Measurements from ENCODE around the gene HMOX1.
A peak's percentile ranks its signal among the peaks of the same experiment; 100 is the strongest.
"Not testable (repeated sequence)": the region's sequence is repeated elsewhere in the genome, so short reads cannot be mapped to it uniquely, and the experiment has no call there.

HMOX1 gene

DNA sequence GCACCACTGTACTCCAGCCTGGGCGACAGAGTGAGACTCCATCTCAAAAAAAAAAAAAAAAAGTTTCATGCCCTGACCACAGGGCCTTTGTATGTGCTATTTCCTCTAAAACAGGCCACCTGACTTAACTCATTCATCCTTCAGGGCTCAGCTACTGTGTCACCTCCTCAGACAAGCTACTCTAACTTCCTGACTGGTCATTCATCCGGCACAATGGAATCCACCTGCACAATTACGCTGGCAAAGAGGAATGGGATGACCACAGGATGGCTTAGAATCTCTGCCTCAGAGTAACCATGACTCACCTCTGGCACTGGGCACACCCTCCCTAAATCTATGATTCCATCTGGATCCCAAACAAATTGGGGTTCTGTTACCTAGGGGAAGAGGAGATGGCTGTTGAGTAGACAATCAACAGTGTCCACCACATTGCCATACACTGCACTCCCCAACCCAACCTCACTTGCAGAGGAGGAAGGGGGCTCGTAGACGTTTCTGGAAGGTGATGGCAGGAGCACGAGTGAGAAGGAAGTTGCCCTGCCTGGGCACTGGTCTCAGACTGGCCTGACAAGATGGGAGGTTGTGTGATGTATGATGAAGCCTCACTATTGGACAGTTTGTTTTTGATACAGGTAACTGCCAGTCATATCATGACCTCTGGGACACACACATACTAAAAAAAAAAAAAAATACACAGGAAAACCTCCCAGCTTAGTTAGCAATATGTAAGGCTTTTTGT, 22.8 kb upstream of the HMOX1 start:
- no peaks in the 10 kb centered on the region for H3K4me1 ChIP-seq (ENCODE audit: control insufficient read depth, insufficient read depth, low read length)

DNA sequence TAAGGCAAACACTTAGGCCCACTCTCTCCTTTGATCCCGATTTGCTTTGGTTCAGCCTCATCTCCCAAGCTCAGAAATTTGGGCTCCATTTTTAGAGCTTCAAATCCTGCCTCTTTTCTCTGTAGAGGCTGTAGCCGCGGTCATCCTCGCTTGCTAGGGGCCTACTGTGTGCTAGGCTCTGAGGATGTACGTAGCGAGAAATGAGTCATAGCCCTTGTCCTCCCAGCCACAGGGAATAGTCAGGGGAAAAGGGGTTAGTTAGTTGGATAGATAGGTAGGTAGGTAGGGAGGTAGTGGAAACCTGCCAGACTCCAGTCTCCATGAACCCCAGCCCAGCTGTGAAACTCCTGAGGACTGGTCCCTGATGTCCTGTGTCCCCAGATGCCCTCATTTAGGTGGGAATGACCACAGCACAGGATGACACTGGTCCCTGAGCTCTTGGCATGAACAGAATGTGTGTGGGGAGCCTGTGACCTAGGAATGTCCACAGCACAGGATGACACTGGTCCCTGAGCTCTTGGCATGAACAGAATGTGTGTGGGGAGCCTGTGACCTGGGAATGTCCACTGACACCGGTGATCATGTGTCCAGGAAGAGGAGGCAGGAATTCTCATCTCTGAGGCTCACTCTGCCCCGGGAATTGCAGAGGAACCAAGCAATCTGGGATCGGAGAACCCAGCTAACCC, 21.4 kb upstream of the HMOX1 start:
- Histone ChIP-seq H3K4me3 (ENCODE audit: low read length) (no peak overlapping the region), H3K4me1 (ENCODE audit: control insufficient read depth, insufficient read depth, low read length) (no peaks in the 10 kb centered on the region), H3K36me3 (ENCODE audit: control insufficient read depth, insufficient read depth, low read length) (no peaks in the 10 kb centered on the region), H3K9ac (ENCODE audit: low read length) (no peak overlapping the region), H3K27me3 (ENCODE audit: control insufficient read depth, insufficient read depth, low read length) (peaks cover 3% of the 10 kb centered on the region), H3K27ac (ENCODE audit: low read depth, low read length) (no peak overlapping the region)

More for the DNA sequence above, 22.8 kb upstream of the HMOX1 start:
- peaks cover 3% of the 10 kb centered on the region for H3K27me3 ChIP-seq (ENCODE audit: control insufficient read depth, insufficient read depth, low read length)
- H3K27ac ChIP-seq (ENCODE audit: low read depth, low read length) = no peak overlapping the region
- no peaks in the 10 kb centered on the region for H3K36me3 ChIP-seq (ENCODE audit: control insufficient read depth, insufficient read depth, low read length)
- H3K9ac ChIP-seq (ENCODE audit: low read length) = no peak overlapping the region
- H3K4me3 ChIP-seq (ENCODE audit: low read length) = no peak overlapping the region

DNA sequence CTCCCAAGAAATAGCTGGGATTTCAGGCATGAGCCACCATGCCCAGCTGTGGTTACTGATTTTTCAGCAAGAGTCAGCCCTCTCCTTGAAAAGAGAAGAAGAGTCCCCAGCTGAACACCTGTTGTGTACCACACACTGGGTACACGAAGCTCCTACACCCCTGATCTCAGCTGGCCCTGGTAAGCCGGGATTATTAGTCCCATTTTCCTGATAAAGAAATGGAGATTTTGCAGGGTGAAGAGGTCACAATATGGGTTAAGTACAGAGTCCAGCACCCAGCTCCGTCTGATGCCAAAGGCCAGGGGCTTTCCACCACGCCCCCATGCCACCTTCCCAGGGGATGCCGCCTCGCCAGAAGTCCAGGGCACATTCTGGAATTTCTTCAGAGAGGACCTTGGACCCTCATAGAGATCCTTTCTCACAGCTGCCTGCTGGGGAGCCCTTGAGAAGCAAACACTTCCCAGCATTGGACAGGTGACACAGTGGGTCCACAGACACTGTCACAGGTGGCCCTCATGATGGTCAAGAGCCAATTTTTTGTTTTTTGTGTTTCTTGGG, 19.8 kb upstream of the HMOX1 start:
- Histone ChIP-seq H3K4me1 (ENCODE audit: control insufficient read depth, insufficient read depth, low read length) (no peaks in the 10 kb centered on the region), H3K27me3 (ENCODE audit: control insufficient read depth, insufficient read depth, low read length) (peaks cover 3% of the 10 kb centered on the region), H3K9ac (ENCODE audit: low read length) (no peak overlapping the region), H3K27ac (ENCODE audit: low read depth, low read length) (no peak overlapping the region), H3K36me3 (ENCODE audit: control insufficient read depth, insufficient read depth, low read length) (no peaks in the 10 kb centered on the region), H3K4me3 (ENCODE audit: low read length) (no peak overlapping the region)

DNA sequence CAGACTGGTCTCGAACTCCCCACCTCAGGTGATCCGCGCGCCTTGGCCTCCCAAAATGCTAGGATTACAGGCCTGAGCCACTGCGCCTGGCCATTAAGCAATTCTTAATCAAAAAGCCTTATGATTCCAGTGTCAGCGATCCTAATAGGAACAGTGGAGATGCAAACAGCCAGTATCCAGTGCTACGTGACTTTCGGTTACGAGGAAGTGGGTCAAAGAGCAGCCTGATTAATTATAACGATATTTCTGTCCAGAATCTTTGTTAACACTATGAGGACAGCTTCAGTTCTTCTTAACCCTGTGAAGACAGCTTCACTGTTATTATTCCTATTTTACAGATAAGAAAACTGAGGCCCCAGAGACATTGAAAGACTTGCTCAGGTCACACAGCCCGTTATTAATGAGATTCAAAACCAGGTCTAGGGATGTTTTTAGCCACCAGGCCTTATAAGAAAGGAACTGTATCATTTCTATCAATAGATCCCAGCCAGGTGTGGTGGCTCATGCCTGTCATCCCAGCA, 17.3 kb upstream of the HMOX1 start:
- H3K27ac ChIP-seq (ENCODE audit: low read depth, low read length) = no peak overlapping the region
- H3K4me1 ChIP-seq (ENCODE audit: control insufficient read depth, insufficient read depth, low read length) = no peaks in the 10 kb centered on the region
- H3K36me3 ChIP-seq (ENCODE audit: control insufficient read depth, insufficient read depth, low read length) = no peaks in the 10 kb centered on the region
- H3K4me3 ChIP-seq (ENCODE audit: low read length) = no peak overlapping the region
- H3K9ac ChIP-seq (ENCODE audit: low read length) = no peak overlapping the region
- peaks cover 3% of the 10 kb centered on the region for H3K27me3 ChIP-seq (ENCODE audit: control insufficient read depth, insufficient read depth, low read length)

DNA sequence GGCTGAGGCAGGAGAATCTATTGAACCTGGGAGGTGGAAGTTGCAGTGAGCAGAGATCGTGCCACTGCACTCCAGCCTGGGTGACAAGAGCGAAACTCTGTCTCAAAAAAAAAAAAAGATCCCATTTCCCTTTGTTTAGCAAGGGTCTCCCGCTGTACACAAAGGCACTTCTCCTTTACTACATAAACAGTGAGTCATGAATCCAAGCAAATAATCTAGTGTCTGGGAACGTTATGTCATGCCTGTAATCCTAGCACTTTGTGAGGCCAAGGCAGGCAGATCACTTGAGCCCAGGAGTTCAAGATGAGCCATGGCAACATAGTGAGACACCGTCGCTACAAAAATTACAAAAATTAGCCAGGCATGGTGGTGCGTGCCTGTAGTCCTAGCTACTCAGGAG, 16.7 kb upstream of the HMOX1 start:
- H3K9ac ChIP-seq (ENCODE audit: low read length); H3K36me3 ChIP-seq (ENCODE audit: control insufficient read depth, insufficient read depth, low read length); H3K27me3 ChIP-seq (ENCODE audit: control insufficient read depth, insufficient read depth, low read length); H3K4me3 ChIP-seq (ENCODE audit: low read length); H3K27ac ChIP-seq (ENCODE audit: low read depth, low read length); H3K4me1 ChIP-seq (ENCODE audit: control insufficient read depth, insufficient read depth, low read length): not testable (repeated sequence)

DNA sequence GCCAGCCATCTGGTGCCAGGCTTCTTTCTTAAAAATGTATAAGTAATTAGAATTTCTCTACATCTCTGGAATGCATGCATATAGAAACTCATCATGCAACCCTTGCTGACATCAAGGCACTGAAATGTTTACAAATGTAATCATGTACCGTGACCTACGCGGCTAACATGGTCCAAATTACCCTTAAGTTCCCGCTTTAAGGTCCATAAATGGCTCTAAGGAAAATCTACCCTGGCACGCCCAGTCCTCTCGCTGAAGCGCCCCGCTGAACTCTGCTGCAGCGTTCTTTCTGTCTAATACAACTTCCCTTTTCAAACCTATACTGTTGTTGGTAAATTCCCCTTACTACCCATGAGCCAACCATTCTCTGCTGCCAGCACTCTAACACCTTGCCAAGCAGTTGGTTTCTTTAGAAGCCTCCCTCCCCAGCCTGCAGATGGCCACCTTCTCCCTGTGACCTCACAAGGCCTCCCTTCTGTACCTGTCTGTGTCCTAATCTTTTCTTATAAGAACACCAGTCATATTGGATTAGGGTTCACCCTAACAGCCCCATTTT, 13.5 kb upstream of the HMOX1 start:
- Histone ChIP-seq H3K27me3 (ENCODE audit: control insufficient read depth, insufficient read depth, low read length) (no peaks in the 10 kb centered on the region), H3K9ac (ENCODE audit: low read length) (no peak overlapping the region), H3K27ac (ENCODE audit: low read depth, low read length) (no peak overlapping the region), H3K4me3 (ENCODE audit: low read length) (no peak overlapping the region), H3K36me3 (ENCODE audit: control insufficient read depth, insufficient read depth, low read length) (no peaks in the 10 kb centered on the region), H3K4me1 (ENCODE audit: control insufficient read depth, insufficient read depth, low read length) (peaks cover 3% of the 10 kb centered on the region)

DNA sequence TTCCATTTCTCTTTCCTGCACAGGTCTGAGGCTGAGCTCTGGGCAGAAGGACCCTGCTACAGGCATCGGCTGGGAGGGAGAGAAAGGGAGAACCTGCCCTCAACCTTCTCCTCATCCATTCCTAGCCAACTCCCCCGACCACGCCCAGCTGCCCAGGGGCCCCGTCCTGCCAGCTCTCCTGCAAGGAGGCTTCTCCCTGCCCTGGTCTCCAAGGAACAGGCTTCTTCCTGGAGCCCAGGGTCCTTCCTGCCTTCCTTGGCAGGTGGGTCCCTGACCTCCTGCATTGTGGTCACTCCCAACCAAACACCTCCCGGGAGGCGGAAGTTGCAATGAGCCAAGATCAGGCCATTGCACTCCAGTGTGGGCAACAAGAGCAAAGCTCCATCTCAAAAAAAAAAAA, 12.5 kb upstream of the HMOX1 start:
- Histone ChIP-seq H3K4me1 (ENCODE audit: control insufficient read depth, insufficient read depth, low read length) (peaks cover 3% of the 10 kb centered on the region), H3K27me3 (ENCODE audit: control insufficient read depth, insufficient read depth, low read length) (no peaks in the 10 kb centered on the region), H3K9ac (ENCODE audit: low read length) (no peak overlapping the region), H3K4me3 (ENCODE audit: low read length) (no peak overlapping the region), H3K36me3 (ENCODE audit: control insufficient read depth, insufficient read depth, low read length) (no peaks in the 10 kb centered on the region), H3K27ac (ENCODE audit: low read depth, low read length) (no peak overlapping the region)

DNA sequence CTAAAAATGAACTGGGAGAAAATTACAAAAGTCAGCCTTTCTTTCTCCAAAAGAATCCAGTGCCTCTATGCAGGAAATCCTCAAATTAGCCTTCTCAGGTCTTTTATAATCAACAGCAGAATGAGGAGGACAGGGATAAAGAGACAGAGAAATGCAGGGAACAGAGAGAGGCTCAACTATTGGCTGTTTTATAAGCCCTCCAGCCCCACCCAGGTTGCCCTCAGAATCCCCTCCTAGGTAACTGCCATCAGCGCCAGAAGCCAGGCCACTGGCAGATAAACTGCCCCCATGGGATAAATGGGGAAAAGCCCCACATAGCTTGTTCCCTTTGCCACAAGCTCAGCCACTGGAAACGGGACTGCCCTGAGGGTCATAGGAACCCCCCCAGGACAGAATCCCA, 10.9 kb upstream of the HMOX1 start:
- Histone ChIP-seq H3K9ac (ENCODE audit: low read length) (no peak overlapping the region), H3K4me3 (ENCODE audit: low read length) (no peak overlapping the region), H3K27ac (ENCODE audit: low read depth, low read length) (no peak overlapping the region), H3K36me3 (ENCODE audit: control insufficient read depth, insufficient read depth, low read length) (no peaks in the 10 kb centered on the region), H3K4me1 (ENCODE audit: control insufficient read depth, insufficient read depth, low read length) (peaks cover 3% of the 10 kb centered on the region), H3K27me3 (ENCODE audit: control insufficient read depth, insufficient read depth, low read length) (no peaks in the 10 kb centered on the region)

DNA sequence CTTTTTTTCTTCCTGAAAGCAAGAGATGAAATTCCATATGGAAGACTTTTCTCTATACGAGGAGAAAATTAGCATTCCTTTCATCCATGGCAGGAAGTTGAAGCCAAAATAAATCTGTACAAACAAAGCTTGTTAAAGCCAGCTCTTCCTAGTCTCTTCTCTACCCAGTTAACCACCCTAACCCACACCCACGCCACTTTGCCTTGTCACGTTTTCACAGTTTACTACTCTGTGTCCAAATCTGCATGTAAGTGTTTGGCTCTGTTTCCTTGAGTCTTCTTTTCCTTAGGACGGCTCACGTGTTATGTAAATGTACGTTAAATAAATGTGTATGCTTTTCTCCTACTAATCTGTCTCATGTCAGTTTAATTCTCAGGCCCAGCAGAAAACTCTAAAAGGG, 7.1 kb upstream of the HMOX1 start:
- H3K27me3 ChIP-seq (ENCODE audit: control insufficient read depth, insufficient read depth, low read length) = no peaks in the 10 kb centered on the region
- no peaks in the 10 kb centered on the region for H3K36me3 ChIP-seq (ENCODE audit: control insufficient read depth, insufficient read depth, low read length)
- peaks cover 8% of the 10 kb centered on the region for H3K4me1 ChIP-seq (ENCODE audit: control insufficient read depth, insufficient read depth, low read length)
- no peak overlapping the region for H3K4me3 ChIP-seq (ENCODE audit: low read length)
- H3K9ac ChIP-seq (ENCODE audit: low read length) = no peak overlapping the region
- H3K27ac ChIP-seq (ENCODE audit: low read depth, low read length) = no peak overlapping the region

DNA sequence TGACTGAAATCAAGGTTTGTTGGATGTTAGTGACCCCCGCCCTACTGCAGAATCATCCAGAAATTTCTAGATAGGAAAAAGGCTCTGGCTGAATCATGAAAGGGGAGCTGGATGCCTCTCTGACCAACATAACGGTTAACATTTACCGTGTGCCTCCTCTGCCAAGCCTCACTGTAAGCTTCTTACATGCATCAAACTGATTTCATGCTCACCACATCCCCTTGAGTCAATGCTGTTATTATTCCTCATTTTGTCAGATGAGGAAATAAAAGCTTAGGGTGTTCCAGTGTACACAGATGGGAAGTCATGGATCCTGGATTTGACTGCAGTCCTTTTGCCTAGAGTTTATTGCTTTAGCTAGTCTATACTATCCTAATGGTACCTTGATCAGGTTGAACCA, 5.9 kb upstream of the HMOX1 start:
- H3K4me1 ChIP-seq (ENCODE audit: control insufficient read depth, insufficient read depth, low read length) = peaks cover 8% of the 10 kb centered on the region
- no peak overlapping the region for H3K9ac ChIP-seq (ENCODE audit: low read length)
- no peaks in the 10 kb centered on the region for H3K27me3 ChIP-seq (ENCODE audit: control insufficient read depth, insufficient read depth, low read length)
- H3K27ac ChIP-seq (ENCODE audit: low read depth, low read length) = no peak overlapping the region
- H3K4me3 ChIP-seq (ENCODE audit: low read length) = no peak overlapping the region
- H3K36me3 ChIP-seq (ENCODE audit: control insufficient read depth, insufficient read depth, low read length) = no peaks in the 10 kb centered on the region

DNA sequence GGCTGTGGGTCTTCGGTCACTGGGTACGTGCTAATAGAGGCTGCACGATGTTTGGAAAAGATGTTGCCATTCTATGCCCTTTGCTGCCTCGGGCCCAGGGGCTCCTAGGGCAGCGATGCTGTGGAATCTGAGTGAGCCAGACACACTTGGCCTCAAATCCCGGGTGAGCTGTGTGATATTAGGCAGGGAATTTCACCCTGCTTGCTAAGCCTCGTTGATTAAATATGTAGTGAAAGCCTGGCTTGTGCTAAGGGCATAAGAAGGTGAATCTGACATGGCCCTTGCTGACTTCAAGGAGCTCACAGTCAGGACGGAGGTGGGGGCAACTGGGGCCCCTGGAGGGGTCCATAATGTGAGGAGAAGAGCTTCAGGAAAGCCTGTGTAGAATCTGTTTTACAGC, 5.4 kb upstream of the HMOX1 start:
- no peak overlapping the region for H3K4me3 ChIP-seq (ENCODE audit: low read length)
- peaks cover 8% of the 10 kb centered on the region for H3K4me1 ChIP-seq (ENCODE audit: control insufficient read depth, insufficient read depth, low read length)
- no peak overlapping the region for H3K9ac ChIP-seq (ENCODE audit: low read length)
- H3K27me3 ChIP-seq (ENCODE audit: control insufficient read depth, insufficient read depth, low read length) = no peaks in the 10 kb centered on the region
- no peaks in the 10 kb centered on the region for H3K36me3 ChIP-seq (ENCODE audit: control insufficient read depth, insufficient read depth, low read length)
- no peak overlapping the region for H3K27ac ChIP-seq (ENCODE audit: low read depth, low read length)

DNA sequence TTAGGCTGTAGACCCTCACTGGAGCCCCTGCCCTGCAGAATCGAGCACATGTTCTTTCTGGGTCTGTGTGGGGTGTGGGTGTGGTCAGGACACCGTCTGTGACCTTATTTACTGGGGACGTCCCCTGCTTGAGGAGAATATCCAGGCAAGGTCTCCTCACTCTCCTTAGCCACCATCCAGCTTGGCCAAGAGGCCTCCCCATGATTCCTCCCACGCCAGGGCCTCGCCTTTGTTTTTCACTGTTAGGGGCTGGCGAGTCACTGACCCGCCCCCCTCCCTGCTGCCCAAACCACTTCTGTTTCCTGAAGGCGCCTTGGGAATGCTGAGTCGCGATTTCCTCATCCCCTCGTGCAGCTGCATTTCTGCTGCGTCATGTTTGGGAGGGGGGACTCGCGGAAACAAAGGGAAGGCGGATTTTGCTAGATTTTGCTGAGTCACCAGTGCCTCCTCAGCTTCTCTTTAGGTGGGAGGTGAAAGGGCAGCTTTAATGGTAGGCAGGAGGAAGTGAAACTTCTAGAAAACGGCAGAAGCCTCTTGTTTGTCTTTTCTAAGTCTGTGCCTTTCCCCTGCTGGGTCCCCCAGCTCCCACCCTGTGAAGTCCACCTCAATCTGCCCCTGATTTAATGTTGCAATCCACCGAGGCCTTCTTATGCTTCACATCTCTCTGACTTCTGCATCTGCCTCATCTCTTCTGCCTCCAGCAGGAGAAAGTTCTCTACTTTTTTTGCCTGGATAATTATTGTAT, 4.0 kb upstream of the HMOX1 start:
- no peaks in the 10 kb centered on the region for H3K36me3 ChIP-seq (ENCODE audit: control insufficient read depth, insufficient read depth, low read length)
- no peaks in the 10 kb centered on the region for H3K27me3 ChIP-seq (ENCODE audit: control insufficient read depth, insufficient read depth, low read length)
- peak overlapping the region; percentile 29 for H3K27ac ChIP-seq (ENCODE audit: low read depth, low read length)
- peak overlapping the region; percentile 6 for H3K9ac ChIP-seq (ENCODE audit: low read length)
- peak overlapping the region; percentile 7 for H3K4me3 ChIP-seq (ENCODE audit: low read length)
- peaks cover 12% of the 10 kb centered on the region for H3K4me1 ChIP-seq (ENCODE audit: control insufficient read depth, insufficient read depth, low read length)

All from rectal smooth muscle tissue (tissue), 1 donor.